H9 (cell line): ENCODE measurements around the gene FOXN1. TPM values are rescaled to one million over a fixed set of nuclear protein-coding genes. Genes with fewer than 3 reads are reported as not detected.

Source experiments
- DNase-seq: peaks from one replicate; pipeline ENCODE4 v3.0.0-alpha.2; 2017
- H2AFZ ChIP-seq: one replicate; pipeline ENCODE4 v1.6.1; 2013; ENCODE audit warnings: mild to moderate bottlenecking, low read length, control low read depth, moderate library complexity
- H2AK5ac ChIP-seq: 2 replicates; pipeline ENCODE4 v1.6.1; 2013; ENCODE audit warnings: low read length, control low read depth, mixed read lengths; ENCODE audit not compliant: insufficient read length
- H2BK120ac ChIP-seq: one replicate; pipeline ENCODE4 v1.6.1; 2013; ENCODE audit warnings: low read depth, mild to moderate bottlenecking, low read length, control low read depth, inconsistent platforms; ENCODE audit not compliant: poor library complexity, severe bottlenecking
- H2BK12ac ChIP-seq: 2 replicates; pipeline ENCODE4 v1.6.1; 2013; ENCODE audit warnings: low read length, control low read depth, mixed read lengths, low read depth; ENCODE audit not compliant: insufficient read length
- H2BK15ac ChIP-seq: 2 replicates; pipeline ENCODE4 v1.6.1; 2013; ENCODE audit warnings: low read depth, low read length, control low read depth
- H2BK20ac ChIP-seq: one replicate; pipeline ENCODE4 v1.6.1; 2013; ENCODE audit warnings: low read depth, mild to moderate bottlenecking, low read length, control low read depth, inconsistent platforms; ENCODE audit not compliant: poor library complexity, severe bottlenecking
- H2BK5ac ChIP-seq: 2 replicates; pipeline ENCODE4 v1.6.1; 2013; ENCODE audit warnings: low read length, control low read depth, mixed read lengths; ENCODE audit not compliant: insufficient read length
- H3K14ac ChIP-seq: 2 replicates; pipeline ENCODE4 v1.6.1; 2013; ENCODE audit warnings: low read length, control low read depth; ENCODE audit not compliant: insufficient read depth
- H3K18ac ChIP-seq: 2 replicates; pipeline ENCODE4 v1.6.1; 2013; ENCODE audit warnings: low read depth, mild to moderate bottlenecking, mixed read lengths, low read length, control low read depth; ENCODE audit not compliant: insufficient read length
- H3K23ac ChIP-seq: 2 replicates; pipeline ENCODE4 v1.6.1; 2013; ENCODE audit warnings: low read length, control low read depth, mixed read lengths, low read depth; ENCODE audit not compliant: insufficient read length
- H3K23me2 ChIP-seq: 2 replicates; pipeline ENCODE4 v1.6.1; 2013; ENCODE audit warnings: low read depth, mild to moderate bottlenecking, mixed read lengths, low read length, control low read depth; ENCODE audit not compliant: insufficient read length, poor library complexity, severe bottlenecking
- H3K27ac ChIP-seq: 2 replicates; pipeline ENCODE4 v1.5.1; 2013; ENCODE audit warnings: low read length, control low read depth, mixed read lengths, low read depth; ENCODE audit not compliant: insufficient read length
- H3K27me3 ChIP-seq: 2 replicates; pipeline ENCODE4 v1.6.1; 2013; ENCODE audit warnings: low read length, control low read depth, inconsistent platforms; ENCODE audit not compliant: insufficient read depth
- H3K4ac ChIP-seq: 2 replicates; pipeline ENCODE4 v1.6.1; 2013; ENCODE audit warnings: low read depth, mild to moderate bottlenecking, control low read depth, inconsistent platforms, low read length, moderate library complexity
- H3K4me1 ChIP-seq: 2 replicates; pipeline ENCODE4 v1.6.1; 2013; ENCODE audit warnings: low read length, control low read depth, inconsistent platforms; ENCODE audit not compliant: insufficient read depth
- H3K4me2 ChIP-seq: 2 replicates; pipeline ENCODE4 v1.6.1; 2013; ENCODE audit warnings: low read length, control low read depth, mixed read lengths; ENCODE audit not compliant: insufficient read length, insufficient read depth
- H3K56ac ChIP-seq: 2 replicates; pipeline ENCODE4 v1.6.1; 2013; ENCODE audit warnings: low read depth, mild to moderate bottlenecking, mixed read lengths, low read length, control low read depth; ENCODE audit not compliant: insufficient read length
- H3K79me1 ChIP-seq: 2 replicates; pipeline ENCODE4 v1.6.1; 2013; ENCODE audit warnings: low read depth, mild to moderate bottlenecking, moderate library complexity, low read length, control low read depth, inconsistent platforms; ENCODE audit not compliant: insufficient read depth, poor library complexity, severe bottlenecking
- H3K79me2 ChIP-seq: 2 replicates; pipeline ENCODE4 v1.6.1; 2013; ENCODE audit warnings: low read length, control low read depth, inconsistent platforms; ENCODE audit not compliant: insufficient read depth
- H3K9ac ChIP-seq: 2 replicates; pipeline ENCODE4 v1.6.1; 2013; ENCODE audit warnings: low read length, control low read depth, mixed read lengths; ENCODE audit not compliant: insufficient read length; ENCODE audit errors: extremely low read depth
- H3K9me3 ChIP-seq: one replicate; pipeline ENCODE4 v1.6.1; 2013; ENCODE audit warnings: low read depth, low read length, inconsistent platforms; ENCODE audit not compliant: control insufficient read depth
- H3T11ph ChIP-seq: one replicate; pipeline ENCODE4 v1.6.1; 2013; ENCODE audit warnings: mild to moderate bottlenecking, low read length, control low read depth, inconsistent platforms
- H4K20me1 ChIP-seq: one replicate; pipeline ENCODE4 v1.6.1; 2013; ENCODE audit not compliant: control insufficient read depth, insufficient read length, insufficient read depth
- H4K5ac ChIP-seq: 2 replicates; pipeline ENCODE4 v1.6.1; 2013; ENCODE audit warnings: low read depth, mild to moderate bottlenecking, mixed read lengths, low read length, control low read depth; ENCODE audit not compliant: insufficient read length
- H4K8ac ChIP-seq: replicated peaks from 2 replicates; pipeline ENCODE4 v1.6.1; 2013; ENCODE audit warnings: low read length, control low read depth, mixed read lengths, low read depth; ENCODE audit not compliant: insufficient read length
- H4K91ac ChIP-seq: 2 replicates; pipeline ENCODE4 v1.6.1; 2013; ENCODE audit warnings: low read depth, mild to moderate bottlenecking, moderate library complexity, mixed read lengths, low read length, control low read depth; ENCODE audit not compliant: insufficient read length
- H3K27ac Mint-ChIP-seq, 3 experiments: 2 replicates in 2 of 3; 3 replicates in 1 of 3; pipeline ENCODE4 v1.8.0; 2020 to 2021; ENCODE audit warnings: mixed read lengths in 3 of 3, mild to moderate bottlenecking in 1 of 3, moderate library complexity in 1 of 3
- H3K27me3 Mint-ChIP-seq: 2 replicates; pipeline ENCODE4 v1.8.0; 2021; ENCODE audit warnings: low read depth, mild to moderate bottlenecking, moderate library complexity, mixed read lengths
- H3K36me3 Mint-ChIP-seq, 3 experiments: 2 replicates in 2 of 3; 3 replicates in 1 of 3; pipeline ENCODE4 v1.8.0; 2020 to 2021; ENCODE audit warnings: low read depth in 3 of 3, mixed read lengths in 3 of 3; ENCODE audit not compliant: insufficient read depth in 1 of 3
- H3K4me1 Mint-ChIP-seq, 2 experiments: 2 replicates each; pipeline ENCODE4 v1.8.0; 2020; ENCODE audit warnings: mixed read lengths in 2 of 2
- H3K4me3 Mint-ChIP-seq, 2 experiments: 2 replicates in 1 of 2; 3 replicates in 1 of 2; pipeline ENCODE4 v1.8.0; 2020 to 2021; ENCODE audit warnings: mild to moderate bottlenecking in 2 of 2, mixed read lengths in 2 of 2, moderate library complexity in 1 of 2
- H3K9me3 Mint-ChIP-seq, 2 experiments: 2 replicates in 1 of 2; 3 replicates in 1 of 2; pipeline ENCODE4 v1.8.0; 2020; ENCODE audit warnings: mild to moderate bottlenecking in 2 of 2, mixed read lengths in 2 of 2, moderate library complexity in 1 of 2
- CTCF ChIP-seq: fragments of 200-600 bp; sonication (generic); conservative IDR thresholded peaks from 3 replicates; pipeline ENCODE4 v1.8.0; 2021; ENCODE audit warnings: antibody characterized with exemption, mild to moderate bottlenecking
- WGBS: extraction: QIAGEN DNeasy Blood & Tissue Kit; methylation state at CpG from one replicate; pipeline ENCODE4 v1.1.7; 2013; ENCODE audit warnings: missing lambda C conversion rate, low lambda C conversion rate, mixed read lengths; ENCODE audit not compliant: insufficient read length; ENCODE audit errors: extremely low coverage; 5-methylcytosine and 5-hydroxymethylcytosine counted together
- total RNA-seq: library from RNA; stranded (reverse); gene quantifications from 2 replicates; pipeline ENCODE4 v1.2.1, GENCODE V29; 2021

The FOXN1 gene
- total RNA-seq, 1 experiment from 2014 or later, result not detected

GRCh38 chr17:28577466-28577824 is 71.3 kb downstream of the FOXN1 start:
- H3K27me3 ChIP-seq, result no peaks in the 10 kb centered on the region
- Mint-ChIP-seq H3K27ac (peak overlapping the region in 2 of 3 experiments; percentile 91 to 94; a peak in 2 of 7 replicates), H3K4me3 (no peak overlapping the region; a peak in 1 of 5 replicates), H3K4me1 (peaks cover 12 to 19% of the 10 kb centered on the region in 2 experiments), H3K36me3 (peaks cover 27 to 58% (median 57%) of the 10 kb centered on the region in 3 experiments; a peak in 6 of 7 replicates), H3K9me3 (no peaks in the 10 kb centered on the region), H3K27me3 (peaks cover 4% of the 10 kb centered on the region)
- H4K20me1 ChIP-seq, result peaks cover 2% of the 10 kb centered on the region
- H3K27ac ChIP-seq, result no peak overlapping the region
- no peak for TF ChIP-seq CTCF
- no peak overlapping the region for H3K14ac ChIP-seq
- no peak overlapping the region for H3K9ac ChIP-seq
- no peak overlapping the region for H3K56ac ChIP-seq
- DNase-seq, result no peak
- H3K4me1 ChIP-seq, result no peaks in the 10 kb centered on the region
- H4K5ac ChIP-seq, result no peak overlapping the region
- H3K18ac ChIP-seq, result no peak overlapping the region
- no peak overlapping the region for H3T11ph ChIP-seq
- H3K23ac ChIP-seq, result no peak overlapping the region
- H2BK120ac ChIP-seq, result no peak overlapping the region
- no peaks in the 10 kb centered on the region for H3K79me2 ChIP-seq
- H4K91ac ChIP-seq, result no peak overlapping the region
- no peak overlapping the region for H2BK5ac ChIP-seq
- H4K8ac ChIP-seq, result no peak overlapping the region
- H3K79me1 ChIP-seq, result no peaks in the 10 kb centered on the region
- no CpG with 5 or more reads among the region's 3 CpGs for WGBS
- no peak overlapping the region for H2BK15ac ChIP-seq
- no peak overlapping the region for H2AK5ac ChIP-seq
- H3K23me2 ChIP-seq, result no peaks in the 10 kb centered on the region
- no peak overlapping the region for H3K4ac ChIP-seq
- no peaks in the 10 kb centered on the region for H3K9me3 ChIP-seq
- no peak overlapping the region for H2BK20ac ChIP-seq
- no peak overlapping the region for H2AFZ ChIP-seq
- H3K4me2 ChIP-seq, result no peak overlapping the region
- no peak overlapping the region for H2BK12ac ChIP-seq
